Astrocyte (in vitro differentiated cells and primary cell): ENCODE measurements around the gene GLP1R.

Source experiments
- EZH2 ChIP-seq: IDR thresholded peaks from 2 replicates; pipeline ENCODE4 v1.6.1; 2012; ENCODE audit warnings: mild to moderate bottlenecking, low read length, inconsistent platforms; ENCODE audit not compliant: insufficient read depth
- TF ChIP-seq, protein P1 (sequence below): IDR thresholded peaks from 2 replicates; pipeline ENCODE4 v1.5.1; 2011; ENCODE audit warnings: low read depth, mild to moderate bottlenecking, inconsistent platforms, low read length, moderate library complexity; ENCODE audit not compliant: insufficient read depth

DNA sequence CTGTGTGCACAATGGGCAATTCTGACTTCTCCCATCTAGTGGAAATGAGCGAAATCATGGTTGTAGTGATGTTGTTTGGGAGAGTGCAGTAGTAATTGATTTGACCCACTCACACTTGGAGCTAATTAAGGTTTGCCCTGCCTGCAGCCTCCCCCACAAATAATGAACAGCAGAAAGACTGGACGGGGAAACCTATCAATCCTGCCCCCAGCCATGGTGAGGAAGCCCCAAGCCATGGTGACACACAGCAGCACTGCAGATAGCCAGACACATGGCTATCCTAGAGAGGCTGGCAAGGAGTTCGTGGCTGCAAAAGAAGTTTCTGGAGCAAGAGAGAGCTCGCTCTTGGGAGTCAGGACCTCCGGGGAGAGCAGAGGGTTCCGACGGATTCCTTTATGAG, 38.6 kb downstream of the GLP1R start:
- TF ChIP-seq, protein P1, sequence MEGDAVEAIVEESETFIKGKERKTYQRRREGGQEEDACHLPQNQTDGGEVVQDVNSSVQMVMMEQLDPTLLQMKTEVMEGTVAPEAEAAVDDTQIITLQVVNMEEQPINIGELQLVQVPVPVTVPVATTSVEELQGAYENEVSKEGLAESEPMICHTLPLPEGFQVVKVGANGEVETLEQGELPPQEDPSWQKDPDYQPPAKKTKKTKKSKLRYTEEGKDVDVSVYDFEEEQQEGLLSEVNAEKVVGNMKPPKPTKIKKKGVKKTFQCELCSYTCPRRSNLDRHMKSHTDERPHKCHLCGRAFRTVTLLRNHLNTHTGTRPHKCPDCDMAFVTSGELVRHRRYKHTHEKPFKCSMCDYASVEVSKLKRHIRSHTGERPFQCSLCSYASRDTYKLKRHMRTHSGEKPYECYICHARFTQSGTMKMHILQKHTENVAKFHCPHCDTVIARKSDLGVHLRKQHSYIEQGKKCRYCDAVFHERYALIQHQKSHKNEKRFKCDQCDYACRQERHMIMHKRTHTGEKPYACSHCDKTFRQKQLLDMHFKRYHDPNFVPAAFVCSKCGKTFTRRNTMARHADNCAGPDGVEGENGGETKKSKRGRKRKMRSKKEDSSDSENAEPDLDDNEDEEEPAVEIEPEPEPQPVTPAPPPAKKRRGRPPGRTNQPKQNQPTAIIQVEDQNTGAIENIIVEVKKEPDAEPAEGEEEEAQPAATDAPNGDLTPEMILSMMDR, result no peak
- no peak for TF ChIP-seq EZH2
